Ishikawa (cell line): ENCODE results near the gene OPCML.

Experiments
- CEBPB ChIP-seq: IDR thresholded peaks from 2 replicates; pipeline ENCODE4 v1.6.1; 2012
- CREB1 ChIP-seq: IDR thresholded peaks from 2 replicates; pipeline ENCODE4 v1.6.1; 2012; ENCODE audit warnings: low read depth
- EP300 ChIP-seq: IDR thresholded peaks from 2 replicates; pipeline ENCODE4 v1.6.1; 2012; ENCODE audit warnings: borderline replicate concordance
- FOXM1 ChIP-seq: IDR thresholded peaks from 2 replicates; pipeline ENCODE4 v1.6.1; 2012; ENCODE audit warnings: low read depth, borderline replicate concordance
- NFIC ChIP-seq: IDR thresholded peaks from 2 replicates; pipeline ENCODE4 v1.6.1; 2012
- RAD21 ChIP-seq: IDR thresholded peaks from 2 replicates; pipeline ENCODE4 v1.6.1; 2012; ENCODE audit warnings: low read depth
- YY1 ChIP-seq: IDR thresholded peaks from 2 replicates; pipeline ENCODE4 v1.6.1; 2012; ENCODE audit warnings: low read depth
- ZBTB7A ChIP-seq: IDR thresholded peaks from 2 replicates; pipeline ENCODE4 v1.6.1; 2012; ENCODE audit warnings: low read depth
- TF ChIP-seq, protein P1 (sequence below): IDR thresholded peaks from 2 replicates; pipeline ENCODE4 v1.6.1; 2012
- TF ChIP-seq, protein P2 (sequence below): IDR thresholded peaks from 2 replicates; pipeline ENCODE4 v1.6.1; 2012

- no peak for TF ChIP-seq FOXM1
- TF ChIP-seq EP300 = no peak
- TF ChIP-seq CEBPB = no peak
- TF ChIP-seq YY1 = no peak
- TF ChIP-seq, protein P1, sequence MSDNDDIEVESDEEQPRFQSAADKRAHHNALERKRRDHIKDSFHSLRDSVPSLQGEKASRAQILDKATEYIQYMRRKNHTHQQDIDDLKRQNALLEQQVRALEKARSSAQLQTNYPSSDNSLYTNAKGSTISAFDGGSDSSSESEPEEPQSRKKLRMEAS = no peak
- TF ChIP-seq NFIC = no peak
- TF ChIP-seq, protein P2, sequence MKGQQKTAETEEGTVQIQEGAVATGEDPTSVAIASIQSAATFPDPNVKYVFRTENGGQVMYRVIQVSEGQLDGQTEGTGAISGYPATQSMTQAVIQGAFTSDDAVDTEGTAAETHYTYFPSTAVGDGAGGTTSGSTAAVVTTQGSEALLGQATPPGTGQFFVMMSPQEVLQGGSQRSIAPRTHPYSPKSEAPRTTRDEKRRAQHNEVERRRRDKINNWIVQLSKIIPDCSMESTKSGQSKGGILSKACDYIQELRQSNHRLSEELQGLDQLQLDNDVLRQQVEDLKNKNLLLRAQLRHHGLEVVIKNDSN = no peak
- no peak for TF ChIP-seq RAD21
- TF ChIP-seq CREB1 = no peak
- TF ChIP-seq ZBTB7A = no peak
Observed at GRCh38 chr11:132811649-132812048, 720.7 kb downstream of the OPCML start.
